ENCODE measurements around the gene PHIP.

DNA sequence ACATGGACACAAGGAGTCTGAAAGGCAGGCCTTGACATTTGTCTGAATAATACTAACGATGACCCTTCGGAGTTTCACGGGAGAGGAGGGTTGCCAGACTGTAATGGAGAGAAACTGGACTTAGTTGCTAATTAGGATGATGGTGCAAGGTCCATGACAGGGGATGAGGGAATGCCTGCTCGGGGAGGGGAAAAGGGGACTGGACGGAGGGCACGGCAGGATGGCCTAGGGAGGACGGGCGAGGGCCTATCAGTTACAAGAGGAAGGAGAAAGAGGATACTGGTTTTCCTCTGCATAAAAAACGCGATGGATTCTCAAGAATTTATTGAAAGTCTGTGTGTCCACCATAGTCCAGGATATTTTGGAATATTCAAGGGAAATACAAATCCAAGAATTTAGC lies 168.0 kb downstream of the PHIP start:
- TF ChIP-seq POLR2A (IDR thresholded peaks at IDR 0.05) (no peak), EP300 (IDR thresholded peaks at IDR 0.05) (no peak)
- TF ChIP-seq, protein P1, sequence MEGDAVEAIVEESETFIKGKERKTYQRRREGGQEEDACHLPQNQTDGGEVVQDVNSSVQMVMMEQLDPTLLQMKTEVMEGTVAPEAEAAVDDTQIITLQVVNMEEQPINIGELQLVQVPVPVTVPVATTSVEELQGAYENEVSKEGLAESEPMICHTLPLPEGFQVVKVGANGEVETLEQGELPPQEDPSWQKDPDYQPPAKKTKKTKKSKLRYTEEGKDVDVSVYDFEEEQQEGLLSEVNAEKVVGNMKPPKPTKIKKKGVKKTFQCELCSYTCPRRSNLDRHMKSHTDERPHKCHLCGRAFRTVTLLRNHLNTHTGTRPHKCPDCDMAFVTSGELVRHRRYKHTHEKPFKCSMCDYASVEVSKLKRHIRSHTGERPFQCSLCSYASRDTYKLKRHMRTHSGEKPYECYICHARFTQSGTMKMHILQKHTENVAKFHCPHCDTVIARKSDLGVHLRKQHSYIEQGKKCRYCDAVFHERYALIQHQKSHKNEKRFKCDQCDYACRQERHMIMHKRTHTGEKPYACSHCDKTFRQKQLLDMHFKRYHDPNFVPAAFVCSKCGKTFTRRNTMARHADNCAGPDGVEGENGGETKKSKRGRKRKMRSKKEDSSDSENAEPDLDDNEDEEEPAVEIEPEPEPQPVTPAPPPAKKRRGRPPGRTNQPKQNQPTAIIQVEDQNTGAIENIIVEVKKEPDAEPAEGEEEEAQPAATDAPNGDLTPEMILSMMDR (IDR thresholded peaks at IDR 0.05), result no peak
